D721Med (cell line): Measurements from ENCODE around the gene TRIP10.

Source experiments
- DNase-seq: peaks from one replicate; pipeline ENCODE4 v3.0.0; 2011; ENCODE audit warnings: low spot score; ENCODE audit not compliant: insufficient read length
- FAIRE-seq: peaks from 2 replicates; lab custom pipeline; 2011; peaks lifted over from hg19 to GRCh38; lab: Jason Lieb, UNC
- TF ChIP-seq, protein P1 (sequence below): IDR thresholded peaks from 2 replicates; pipeline ENCODE4 v1.5.1; 2012; ENCODE audit warnings: mild to moderate bottlenecking, control low read depth; ENCODE audit not compliant: insufficient read depth; ENCODE audit errors: missing control alignments

Gene TRIP10

DNA sequence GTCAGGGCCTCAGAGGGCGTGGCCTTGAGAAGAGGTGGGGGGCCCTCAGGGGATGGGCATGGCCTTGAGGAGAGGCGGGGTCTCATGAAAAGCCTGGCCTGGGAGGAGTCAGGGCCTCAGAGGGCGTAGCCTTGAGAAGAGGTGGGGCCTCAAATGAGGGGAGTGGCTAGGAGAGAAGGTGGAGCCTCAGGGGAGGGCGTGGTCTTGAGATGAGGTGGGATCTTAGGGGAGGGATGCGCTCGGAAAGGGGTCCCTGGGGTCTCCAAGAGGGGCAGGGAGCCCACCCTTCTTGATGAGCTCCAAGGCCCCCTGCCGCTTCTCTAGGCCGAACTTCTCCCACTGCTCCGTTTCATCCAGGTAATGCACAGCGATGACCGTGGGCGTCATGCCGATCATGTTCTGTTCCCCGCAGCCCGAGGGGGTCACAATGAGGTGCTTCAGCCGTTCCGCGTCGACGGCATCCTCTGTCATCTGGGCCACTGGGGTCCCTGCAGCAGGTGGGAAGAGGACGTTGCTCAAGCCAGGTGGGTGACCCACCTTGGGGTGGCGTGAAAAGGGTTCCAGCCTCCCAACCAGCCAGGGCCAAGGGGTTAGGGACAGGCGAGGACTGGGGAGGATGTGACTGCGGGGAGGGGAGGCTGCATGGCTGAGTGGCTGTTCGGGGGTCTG, 45.2 kb upstream of the TRIP10 start:
- FAIRE-seq (no peak), DNase-seq (no peak)
- TF ChIP-seq, protein P1, sequence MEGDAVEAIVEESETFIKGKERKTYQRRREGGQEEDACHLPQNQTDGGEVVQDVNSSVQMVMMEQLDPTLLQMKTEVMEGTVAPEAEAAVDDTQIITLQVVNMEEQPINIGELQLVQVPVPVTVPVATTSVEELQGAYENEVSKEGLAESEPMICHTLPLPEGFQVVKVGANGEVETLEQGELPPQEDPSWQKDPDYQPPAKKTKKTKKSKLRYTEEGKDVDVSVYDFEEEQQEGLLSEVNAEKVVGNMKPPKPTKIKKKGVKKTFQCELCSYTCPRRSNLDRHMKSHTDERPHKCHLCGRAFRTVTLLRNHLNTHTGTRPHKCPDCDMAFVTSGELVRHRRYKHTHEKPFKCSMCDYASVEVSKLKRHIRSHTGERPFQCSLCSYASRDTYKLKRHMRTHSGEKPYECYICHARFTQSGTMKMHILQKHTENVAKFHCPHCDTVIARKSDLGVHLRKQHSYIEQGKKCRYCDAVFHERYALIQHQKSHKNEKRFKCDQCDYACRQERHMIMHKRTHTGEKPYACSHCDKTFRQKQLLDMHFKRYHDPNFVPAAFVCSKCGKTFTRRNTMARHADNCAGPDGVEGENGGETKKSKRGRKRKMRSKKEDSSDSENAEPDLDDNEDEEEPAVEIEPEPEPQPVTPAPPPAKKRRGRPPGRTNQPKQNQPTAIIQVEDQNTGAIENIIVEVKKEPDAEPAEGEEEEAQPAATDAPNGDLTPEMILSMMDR, result no peak

DNA sequence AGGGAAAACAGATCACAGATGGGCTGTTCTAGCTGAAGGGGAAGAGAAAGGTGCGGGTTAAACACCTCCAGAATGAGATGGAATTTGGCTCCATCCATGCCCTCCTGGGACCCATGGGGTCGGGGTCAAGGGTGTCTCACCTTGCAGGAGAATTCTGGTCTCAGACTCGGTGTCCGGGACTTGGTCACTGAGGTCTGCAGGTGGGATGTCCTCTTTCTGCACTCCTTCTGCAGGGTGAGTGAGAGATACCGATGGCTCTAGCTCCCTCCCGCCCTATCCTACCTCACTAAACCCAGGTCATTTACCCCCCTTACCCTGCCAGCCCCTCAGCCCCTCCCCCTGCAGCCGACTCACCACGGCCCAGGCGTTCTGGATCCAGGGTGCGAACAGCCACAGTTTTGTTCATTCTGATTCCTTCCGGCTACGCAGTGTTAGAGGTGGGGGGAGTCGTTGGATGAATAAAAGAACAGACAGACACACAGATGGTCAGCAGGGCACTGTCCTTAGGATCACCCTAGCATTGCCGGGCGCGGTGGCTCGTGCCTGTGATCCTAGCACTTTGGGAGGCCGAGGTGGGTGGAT, 43.1 kb upstream of the TRIP10 start:
- no peak for DNase-seq
- TF ChIP-seq, protein P1, result no peak
- FAIRE-seq, result no peak

DNA sequence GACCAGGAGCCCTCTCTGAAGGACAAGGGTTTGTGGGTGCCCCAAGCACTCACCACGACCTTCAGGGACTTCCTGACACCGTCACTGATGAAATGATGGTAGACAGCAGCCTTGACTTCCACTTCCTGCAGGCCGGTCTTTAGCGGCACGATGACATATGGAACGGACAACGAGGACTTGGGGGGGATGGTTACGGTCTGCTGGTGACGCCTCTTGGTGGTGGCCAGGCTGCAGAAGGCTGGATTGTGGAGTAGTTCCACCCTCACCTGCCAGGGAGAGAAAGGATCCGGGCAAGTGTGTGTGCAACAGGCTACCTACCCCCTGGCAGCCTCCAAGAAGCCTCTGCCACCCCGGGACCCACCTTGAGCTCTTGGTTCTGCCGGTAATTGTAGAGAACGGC, 42.2 kb upstream of the TRIP10 start:
- FAIRE-seq, result no peak
- TF ChIP-seq, protein P1, result no peak
- no peak for DNase-seq

DNA sequence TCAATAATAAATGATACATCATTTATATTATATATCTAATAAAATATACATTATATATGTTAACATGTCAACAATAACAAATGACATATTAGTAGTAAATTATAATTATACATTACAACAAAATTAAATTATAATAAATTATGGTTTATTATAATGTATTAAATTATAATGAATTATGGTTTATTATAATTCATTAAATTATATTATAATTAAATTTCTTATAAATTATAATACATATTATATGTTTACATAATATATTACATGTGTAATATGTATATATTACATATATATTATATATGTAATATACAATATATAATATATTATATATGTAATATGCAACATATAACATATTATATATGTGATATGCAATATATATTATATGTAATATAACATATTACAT, 39.5 kb upstream of the TRIP10 start:
- DNase-seq (no peak), FAIRE-seq (no peak)
- TF ChIP-seq, protein P1, result no peak

DNA sequence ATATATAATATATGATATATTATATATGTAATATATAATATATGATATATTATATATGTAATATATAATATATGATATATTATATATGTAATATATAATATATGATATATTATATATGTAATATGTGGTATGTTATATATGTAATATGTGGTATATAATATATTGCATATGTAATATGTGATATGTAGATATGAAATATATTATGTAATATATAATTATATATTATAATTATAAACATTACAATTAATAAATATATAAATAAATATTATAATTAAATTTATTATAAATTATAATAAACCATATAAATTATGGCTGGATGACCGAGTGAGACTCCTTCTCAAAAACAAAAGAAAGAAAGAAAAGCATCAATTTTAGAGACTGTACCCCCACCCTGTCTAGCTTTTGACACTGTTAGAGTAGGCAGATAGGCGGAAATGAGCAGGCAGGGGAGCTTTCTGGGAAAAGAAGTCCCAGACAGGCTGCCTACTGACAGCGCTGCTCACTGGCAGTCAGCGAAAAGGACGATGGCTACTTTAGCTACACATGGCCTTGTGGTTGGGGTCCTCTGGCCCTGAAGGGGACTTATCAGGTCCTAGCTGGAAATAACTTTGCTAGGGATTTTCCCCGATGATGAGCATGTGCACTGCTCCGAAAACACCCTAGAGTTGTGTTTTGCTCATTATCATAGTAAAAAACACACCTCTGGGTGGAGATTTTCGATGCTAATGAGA, 38.7 kb upstream of the TRIP10 start:
- TF ChIP-seq, protein P1, result no peak
- no peak for DNase-seq
- FAIRE-seq, result no peak

DNA sequence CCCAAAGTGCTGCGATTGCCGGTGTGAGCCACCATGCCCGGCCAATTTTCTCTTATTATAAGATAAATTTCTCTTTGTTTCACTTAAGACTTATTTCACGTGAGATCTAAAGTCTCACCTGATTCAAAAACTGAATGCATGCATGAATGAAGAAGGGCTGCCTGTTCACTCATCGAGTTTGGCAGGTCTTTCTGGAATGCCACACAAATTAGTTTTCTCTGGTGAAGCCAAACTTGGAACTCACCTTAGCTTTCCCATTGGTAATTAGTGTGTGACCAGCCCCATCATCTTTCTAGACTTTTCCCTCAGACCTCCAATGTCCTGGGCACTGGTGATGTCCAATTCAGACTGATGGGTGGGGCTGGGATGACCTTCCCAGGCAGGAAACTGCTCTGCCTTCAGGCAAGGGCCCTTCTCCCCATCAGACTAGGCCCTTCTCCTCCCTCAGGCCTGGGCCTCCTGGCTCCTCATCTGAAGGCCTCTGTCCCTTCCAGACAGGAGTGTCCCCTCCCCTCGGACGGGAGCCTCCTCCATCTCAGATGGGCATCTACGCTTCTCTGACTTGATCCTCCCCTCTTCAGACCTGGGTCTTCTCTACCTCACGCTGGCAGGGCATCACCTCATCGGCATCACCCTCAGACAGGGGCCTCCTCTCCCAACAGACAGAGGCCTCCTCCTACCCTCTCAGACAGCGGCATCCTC, 33.4 kb upstream of the TRIP10 start:
- TF ChIP-seq, protein P1, result no peak
- FAIRE-seq, result no peak

DNA sequence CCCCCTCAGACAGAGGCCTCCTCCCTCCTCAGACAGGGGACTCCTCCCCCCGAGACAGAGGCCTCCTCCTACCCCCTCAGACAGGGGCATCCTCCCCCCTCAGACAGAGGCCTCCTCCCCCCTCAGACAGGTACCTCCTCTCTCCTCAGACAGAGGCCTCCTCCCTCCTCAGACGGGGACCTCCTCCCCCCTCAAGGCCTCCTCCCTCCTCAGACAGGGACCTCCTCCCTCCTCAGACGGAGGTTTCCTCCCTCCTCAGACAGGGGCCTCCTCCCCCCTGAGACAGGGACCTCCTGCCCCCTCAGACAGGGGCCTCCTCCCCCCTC, 32.9 kb upstream of the TRIP10 start:
- TF ChIP-seq, protein P1, result no peak
- FAIRE-seq, result no peak

More for the DNA sequence above, 33.4 kb upstream of the TRIP10 start:
- no peak for DNase-seq

More for the DNA sequence above, 32.9 kb upstream of the TRIP10 start:
- DNase-seq, result no peak
